Dedifferentiated amniotic fluid mesenchymal stem cell (primary cell): ENCODE results near the gene FREY1.
"Not testable (repeated sequence)": the region's sequence is repeated elsewhere in the genome, so short reads cannot be mapped to it uniquely, and the experiment has no call there.

Source experiments
- DNase-seq: peaks from one replicate; pipeline ENCODE4 v3.0.0-alpha.2; 2016; ENCODE audit errors: extremely low spot score

The FREY1 gene

GRCh38 chr11:45913942-45914635 is 7.0 kb upstream of the FREY1 start:
- DNase-seq = no peak

DNA sequence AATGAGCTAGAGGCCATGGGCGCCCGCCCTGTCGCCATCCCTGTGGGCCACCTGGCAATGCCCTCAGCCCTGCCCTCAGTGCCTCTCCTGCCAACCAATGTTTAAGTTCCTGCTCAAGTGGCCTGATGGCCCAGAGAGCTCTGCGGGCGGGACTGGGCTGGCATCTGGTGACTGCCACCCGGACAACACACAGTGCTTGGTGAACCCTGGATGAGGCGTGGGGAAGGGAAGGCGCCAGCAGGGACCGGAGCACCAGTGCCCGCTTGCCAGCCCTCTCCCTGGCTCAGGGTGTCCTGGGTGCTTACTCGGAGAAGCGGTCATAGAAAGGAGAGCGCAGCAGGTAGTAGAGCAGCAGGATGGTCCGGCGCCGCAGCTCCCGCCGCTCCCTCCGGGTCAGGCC is 6.4 kb upstream of the FREY1 start:
- no peak for DNase-seq

DNA sequence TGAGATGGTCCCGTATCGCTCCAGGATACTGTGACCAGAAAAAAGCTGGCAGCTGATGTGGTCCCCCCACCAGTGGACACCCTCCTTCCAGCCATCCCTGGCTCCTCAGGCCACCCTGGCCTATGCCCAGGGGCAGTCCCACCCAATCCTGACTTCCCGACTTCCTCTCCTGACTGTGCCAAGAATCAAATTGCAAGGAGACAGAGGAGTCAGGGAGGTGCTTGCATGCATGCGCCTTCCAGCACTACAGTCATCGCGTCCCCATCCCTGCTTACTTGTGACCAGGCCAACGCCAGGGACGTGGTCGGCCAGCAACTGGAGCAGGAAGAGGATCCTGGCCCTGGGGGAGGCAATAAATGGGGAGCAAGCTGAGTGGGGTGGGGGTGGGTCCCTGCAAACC is 3.6 kb upstream of the FREY1 start:
- no peak for DNase-seq

DNA sequence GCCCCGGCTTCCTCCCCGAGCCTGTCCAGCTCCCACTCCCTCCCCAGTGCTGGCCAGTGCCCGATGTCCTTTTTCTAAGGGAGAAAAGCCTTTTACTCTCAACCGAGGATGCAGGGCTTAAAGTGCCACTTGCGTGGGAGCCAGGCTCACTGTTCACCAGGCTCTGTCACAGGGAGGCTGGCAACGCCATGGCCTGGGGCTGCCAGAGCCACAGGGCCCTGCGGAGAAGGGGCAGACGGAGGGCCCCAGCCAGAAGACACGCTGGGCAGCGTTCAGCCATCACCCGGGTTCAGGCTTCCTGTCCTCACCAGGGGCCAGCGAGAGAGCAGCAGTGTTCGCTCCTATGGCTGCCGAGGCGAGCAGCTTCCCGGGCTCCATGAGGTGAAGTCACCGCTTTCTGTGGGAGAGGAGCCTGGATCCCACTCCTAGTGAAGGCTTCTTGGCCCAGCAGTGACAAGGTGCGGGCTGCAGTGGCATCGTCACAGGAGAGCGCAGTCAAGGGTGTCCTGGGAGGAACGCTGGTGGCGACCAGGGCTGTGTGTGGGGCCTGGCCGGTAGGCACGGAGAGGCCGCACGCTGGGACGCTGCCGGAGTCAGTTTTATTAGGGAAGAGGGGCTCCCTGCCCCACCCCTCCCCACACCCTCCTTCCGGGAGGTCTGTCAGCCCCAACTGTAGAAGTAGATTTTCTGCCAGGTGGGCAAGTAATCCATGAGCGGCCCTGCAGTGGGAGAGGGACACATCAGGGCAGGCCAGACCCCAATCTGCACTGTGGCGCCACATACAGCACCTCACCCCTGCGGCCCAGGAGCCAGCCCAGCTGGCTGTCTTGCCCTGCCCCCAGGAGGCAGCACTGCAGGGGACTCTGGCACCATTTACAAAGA is 2.8 kb upstream of the FREY1 start:
- no peak for DNase-seq

DNA sequence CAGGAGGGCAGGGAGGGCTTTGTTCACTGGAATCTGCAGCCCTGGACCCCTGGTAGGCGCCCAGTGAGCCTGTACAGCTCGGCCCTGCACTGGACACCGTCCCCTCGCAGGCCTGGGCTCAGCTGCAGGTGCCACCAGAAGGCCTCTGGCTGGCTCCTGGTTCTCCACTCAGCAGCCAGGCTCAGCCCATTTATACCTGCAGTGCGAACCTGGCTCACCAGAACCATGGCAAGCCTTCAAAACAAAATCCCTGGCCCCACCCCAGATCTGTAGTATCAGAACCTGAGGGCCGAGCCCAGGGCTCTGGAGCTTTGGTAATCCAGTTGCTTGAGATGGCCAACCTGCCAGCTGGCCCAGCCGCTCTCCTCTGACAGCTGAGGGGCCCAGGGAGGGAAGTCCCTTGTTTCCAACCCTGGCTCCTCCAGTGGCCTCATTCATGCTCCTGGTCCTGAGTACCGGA is 870 bp upstream of the FREY1 start:
- DNase-seq = no peak

GRCh38 chr11:45906096-45906682 is 882 bp downstream of the FREY1 start:
- no peak for DNase-seq

DNA sequence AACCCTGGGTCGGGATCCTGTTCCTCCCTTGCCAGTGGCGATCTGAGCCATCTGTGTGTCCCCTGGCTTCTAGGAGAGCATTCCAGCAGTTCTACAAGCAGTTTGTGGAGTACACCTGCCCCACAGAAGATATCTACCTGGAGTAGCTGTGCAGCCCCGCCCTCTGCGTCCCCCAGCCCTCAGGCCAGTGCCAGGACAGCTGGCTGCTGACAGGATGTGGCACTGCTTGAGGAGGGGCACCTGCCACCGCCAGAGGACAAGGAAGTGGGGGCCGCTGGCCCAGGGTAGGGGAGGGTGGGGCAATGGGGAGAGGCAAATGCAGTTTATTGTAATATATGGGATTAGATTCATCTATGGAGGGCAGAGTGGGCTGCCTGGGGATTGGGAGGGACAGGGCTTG is 1.5 kb downstream of the FREY1 start:
- DNase-seq = not testable (repeated sequence)

GRCh38 chr11:45905095-45905494 is 2.0 kb downstream of the FREY1 start:
- DNase-seq = no peak

DNA sequence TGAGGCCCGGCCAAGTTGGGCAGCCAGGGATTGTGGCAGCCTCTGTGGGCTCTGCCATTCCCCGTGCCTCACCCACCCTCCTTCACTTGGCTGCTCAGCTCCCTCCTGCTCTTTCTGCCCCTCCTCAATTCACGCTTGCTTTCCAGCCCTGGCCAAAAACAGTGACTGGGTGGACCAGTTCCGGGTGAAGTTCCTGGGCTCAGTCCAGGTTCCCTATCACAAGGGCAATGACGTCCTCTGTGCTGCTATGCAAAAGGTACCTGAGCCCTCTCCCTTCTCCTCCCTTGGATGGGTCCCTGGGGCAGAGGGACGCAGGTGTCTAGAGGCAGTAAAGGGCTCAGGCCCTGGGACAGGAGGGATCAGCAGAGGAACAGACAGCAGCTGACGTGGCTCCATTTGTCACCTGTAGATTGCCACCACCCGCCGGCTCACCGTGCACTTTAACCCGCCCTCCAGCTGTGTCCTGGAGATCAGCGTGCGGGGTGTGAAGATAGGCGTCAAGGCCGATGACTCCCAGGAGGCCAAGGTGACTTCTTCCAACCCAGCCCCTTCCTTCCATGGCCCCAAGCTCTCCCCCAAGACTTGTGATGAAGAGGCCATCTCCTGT is 2.7 kb downstream of the FREY1 start:
- no peak for DNase-seq

DNA sequence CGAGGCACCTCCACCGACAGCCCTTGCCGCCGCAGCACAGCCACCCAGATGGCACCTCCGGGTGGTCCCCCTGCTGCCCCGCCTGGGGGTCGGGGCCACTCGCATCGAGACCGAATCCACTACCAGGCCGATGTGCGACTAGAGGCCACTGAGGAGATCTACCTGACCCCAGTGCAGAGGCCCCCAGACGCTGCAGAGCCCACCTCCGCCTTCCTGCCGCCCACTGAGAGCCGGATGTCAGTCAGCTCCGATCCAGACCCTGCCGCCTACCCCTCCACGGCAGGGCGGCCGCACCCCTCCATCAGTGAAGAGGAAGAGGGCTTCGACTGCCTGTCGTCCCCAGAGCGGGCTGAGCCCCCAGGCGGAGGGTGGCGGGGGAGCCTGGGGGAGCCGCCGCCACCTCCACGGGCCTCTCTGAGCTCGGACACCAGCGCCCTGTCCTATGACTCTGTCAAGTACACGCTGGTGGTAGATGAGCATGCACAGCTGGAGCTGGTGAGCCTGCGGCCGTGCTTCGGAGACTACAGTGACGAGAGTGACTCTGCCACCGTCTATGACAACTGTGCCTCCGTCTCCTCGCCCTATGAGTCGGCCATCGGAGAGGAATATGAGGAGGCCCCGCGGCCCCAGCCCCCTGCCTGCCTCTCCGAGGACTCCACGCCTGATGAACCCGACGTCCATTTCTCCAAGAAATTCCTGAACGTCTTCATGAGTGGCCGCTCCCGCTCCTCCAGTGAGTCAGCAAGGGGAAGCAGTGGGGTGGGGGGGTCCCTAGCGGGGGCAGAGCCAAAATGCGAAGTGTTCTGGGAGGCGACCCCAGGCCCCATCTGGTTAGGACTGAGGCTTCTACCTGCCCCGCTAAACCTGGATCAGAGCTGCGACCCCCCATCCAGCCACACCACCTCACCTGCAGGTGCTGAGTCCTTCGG is 4.4 kb downstream of the FREY1 start:
- DNase-seq = no peak

- no peak for DNase-seq
Observed at GRCh38 chr11:45901626-45902025, 5.4 kb downstream of the FREY1 start.

- DNase-seq = no peak
Observed at GRCh38 chr11:45900916-45901617, 6.0 kb downstream of the FREY1 start.

- not testable (repeated sequence) for DNase-seq
Observed at GRCh38 chr11:45900175-45900800, 6.8 kb downstream of the FREY1 start.

GRCh38 chr11:45899448-45900174 is 7.5 kb downstream of the FREY1 start:
- peak; percentile 76 for DNase-seq

DNA sequence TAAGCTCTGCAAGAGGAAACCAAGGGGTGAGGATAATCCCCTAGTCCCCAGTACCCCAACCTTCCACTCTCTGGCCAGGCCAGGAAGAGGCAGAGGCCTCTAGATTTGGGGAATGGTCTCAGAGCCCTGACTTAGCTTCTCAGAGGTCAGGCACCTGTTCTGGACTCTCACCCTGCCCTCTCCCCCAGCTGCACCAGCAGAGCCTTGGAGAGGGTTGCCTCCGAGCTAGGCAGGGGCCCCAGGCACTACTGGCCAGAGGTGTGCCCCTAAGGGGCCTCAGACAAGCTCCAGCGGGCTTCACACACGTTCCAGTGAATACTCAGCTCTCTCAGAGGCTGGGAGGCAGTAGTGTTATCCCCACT is 8.0 kb downstream of the FREY1 start:
- no peak for DNase-seq

- no peak for DNase-seq
Observed at GRCh38 chr11:45897556-45897955, 9.5 kb downstream of the FREY1 start.

DNA sequence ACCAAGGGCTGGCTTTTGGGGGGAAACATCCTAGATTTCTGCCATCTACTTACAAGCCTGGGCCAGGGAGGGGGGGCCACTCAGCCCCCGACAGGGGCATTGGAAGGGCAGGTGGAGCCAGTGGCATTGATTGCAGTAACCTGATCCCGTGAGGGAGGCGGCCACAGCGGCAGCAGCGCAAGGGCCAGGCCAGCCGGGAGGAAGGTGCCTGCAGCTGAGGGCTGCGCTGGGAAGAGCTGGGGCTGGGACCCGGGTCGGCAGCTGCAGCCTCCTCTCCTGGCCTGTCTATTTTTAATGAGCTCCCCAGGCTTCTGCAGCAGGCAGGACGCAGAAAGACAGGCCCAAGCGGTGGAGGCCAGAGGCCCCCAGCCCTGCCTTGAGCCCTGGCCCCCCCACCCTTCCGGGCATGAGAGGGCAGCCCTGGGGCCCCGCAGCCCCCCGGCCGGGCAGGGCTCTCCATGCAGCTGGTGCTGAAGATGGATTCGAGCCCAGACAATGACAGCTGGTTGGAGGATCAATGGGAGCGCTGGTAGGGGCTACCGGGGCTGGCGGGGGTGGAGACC is 10.6 kb downstream of the FREY1 start:
- no peak for DNase-seq

DNA sequence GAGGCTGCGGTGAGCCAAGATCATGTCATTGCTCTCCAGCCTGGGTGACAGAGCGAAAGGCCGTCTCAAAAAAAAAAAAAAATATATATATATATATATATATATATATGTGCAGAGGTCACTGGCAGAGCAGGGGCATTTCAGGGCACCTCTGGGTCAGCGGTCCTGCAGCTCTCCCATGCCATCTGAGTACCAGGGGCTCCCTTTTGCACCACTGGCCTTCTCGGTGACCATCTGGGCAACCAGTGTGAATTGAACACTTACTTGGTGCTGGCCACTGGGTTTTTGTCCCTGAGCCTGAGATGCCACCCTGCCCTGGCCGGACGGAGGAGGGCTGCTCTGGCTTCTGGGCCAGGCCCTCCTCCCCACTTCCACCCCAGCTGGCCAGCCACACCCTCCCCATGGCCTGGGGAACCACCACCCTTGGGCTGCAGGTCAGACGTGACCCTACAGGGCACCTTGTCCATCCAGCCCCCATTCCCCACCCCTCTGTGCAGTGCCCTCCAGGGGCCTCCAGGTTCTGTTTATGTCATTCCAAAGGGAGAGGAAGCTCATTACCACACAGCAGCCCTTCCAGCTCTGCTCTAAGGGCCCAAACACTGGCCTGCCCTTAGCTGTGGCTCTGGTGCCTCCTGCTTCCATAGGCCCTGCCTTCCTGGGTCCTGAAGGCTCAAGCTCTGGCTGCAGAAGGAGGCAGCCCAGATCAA is 11.4 kb downstream of the FREY1 start:
- no peak for DNase-seq
